Gastroesophageal sphincter (tissue), 3 donors: ENCODE measurements around the gene GATAD1.
"Not testable (repeated sequence)": the region's sequence is repeated elsewhere in the genome, so short reads cannot be mapped to it uniquely, and the experiment has no call there.

Experiments used
- EP300 ChIP-seq: sonication (generic); formaldehyde crosslinking; IDR thresholded peaks from one replicate; pipeline ENCODE4 v1.6.1; 2017; ENCODE audit warnings: antibody characterized with exemption, mild to moderate bottlenecking
- POLR2A ChIP-seq, 2 donors: fragments of 450-650 bp; IDR thresholded peaks; one replicate each; pipeline ENCODE4 v1.6.1; 2017; ENCODE audit warnings: antibody characterized with exemption in 2 of 2, mild to moderate bottlenecking in 2 of 2, moderate library complexity in 1 of 2
- POLR2AphosphoS5 ChIP-seq: sonication (generic); formaldehyde crosslinking; IDR thresholded peaks from one replicate; pipeline ENCODE4 v1.6.1; 2017; ENCODE audit warnings: antibody characterized with exemption
- TF ChIP-seq, protein P1 (sequence below), 4 experiments: fragments of 200-600 bp in 2 of 4; fragments of 450-650 bp in 2 of 4; sonication (generic) in 1 of 4; IDR thresholded peaks; one replicate each; pipeline ENCODE4 v1.5.1; 2017 to 2019; ENCODE audit warnings: antibody characterized with exemption in 4 of 4, mild to moderate bottlenecking in 2 of 4, moderate library complexity in 2 of 4

- TF ChIP-seq, protein P1, sequence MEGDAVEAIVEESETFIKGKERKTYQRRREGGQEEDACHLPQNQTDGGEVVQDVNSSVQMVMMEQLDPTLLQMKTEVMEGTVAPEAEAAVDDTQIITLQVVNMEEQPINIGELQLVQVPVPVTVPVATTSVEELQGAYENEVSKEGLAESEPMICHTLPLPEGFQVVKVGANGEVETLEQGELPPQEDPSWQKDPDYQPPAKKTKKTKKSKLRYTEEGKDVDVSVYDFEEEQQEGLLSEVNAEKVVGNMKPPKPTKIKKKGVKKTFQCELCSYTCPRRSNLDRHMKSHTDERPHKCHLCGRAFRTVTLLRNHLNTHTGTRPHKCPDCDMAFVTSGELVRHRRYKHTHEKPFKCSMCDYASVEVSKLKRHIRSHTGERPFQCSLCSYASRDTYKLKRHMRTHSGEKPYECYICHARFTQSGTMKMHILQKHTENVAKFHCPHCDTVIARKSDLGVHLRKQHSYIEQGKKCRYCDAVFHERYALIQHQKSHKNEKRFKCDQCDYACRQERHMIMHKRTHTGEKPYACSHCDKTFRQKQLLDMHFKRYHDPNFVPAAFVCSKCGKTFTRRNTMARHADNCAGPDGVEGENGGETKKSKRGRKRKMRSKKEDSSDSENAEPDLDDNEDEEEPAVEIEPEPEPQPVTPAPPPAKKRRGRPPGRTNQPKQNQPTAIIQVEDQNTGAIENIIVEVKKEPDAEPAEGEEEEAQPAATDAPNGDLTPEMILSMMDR (IDR thresholded peaks at IDR 0.05) = not testable (repeated sequence)
- not testable (repeated sequence) for TF ChIP-seq EP300; POLR2A (IDR thresholded peaks at IDR 0.05); POLR2AphosphoS5
Measured at GRCh38 chr7:92468589-92468988, 21.3 kb downstream of the GATAD1 start.
